Nephron progenitor cell (in vitro differentiated cells): ENCODE data around the gene CPLX3.

ENCODE experiments used
- DNase-seq: peaks from one replicate; pipeline ENCODE4 v3.0.0; 2021
- H3K27ac Mint-ChIP-seq: 2 replicates; pipeline ENCODE4 v1.8.0; 2021; ENCODE audit warnings: mild to moderate bottlenecking, moderate library complexity, mixed read lengths
- H3K27me3 Mint-ChIP-seq: 2 replicates; pipeline ENCODE4 v1.8.0; 2021; ENCODE audit warnings: mild to moderate bottlenecking, low read depth, mixed read lengths; ENCODE audit not compliant: poor library complexity
- H3K36me3 Mint-ChIP-seq: 2 replicates; pipeline ENCODE4 v1.8.0; 2021; ENCODE audit warnings: low read depth, mixed read lengths
- H3K4me1 Mint-ChIP-seq: 2 replicates; pipeline ENCODE4 v1.8.0; 2021; ENCODE audit warnings: mixed read lengths
- H3K4me3 Mint-ChIP-seq: 2 replicates; pipeline ENCODE4 v1.8.0; 2021; ENCODE audit warnings: mild to moderate bottlenecking, moderate library complexity, mixed read lengths
- H3K9me3 Mint-ChIP-seq: 2 replicates; pipeline ENCODE4 v1.8.0; 2021; ENCODE audit warnings: mild to moderate bottlenecking, moderate library complexity, mixed read lengths
- TF ChIP-seq, protein P1 (sequence below): fragments of 200-600 bp; sonication (generic); IDR thresholded peaks from 2 replicates; pipeline ENCODE4 v1.5.0; 2021; ENCODE audit warnings: antibody characterized with exemption

The CPLX3 gene

DNA sequence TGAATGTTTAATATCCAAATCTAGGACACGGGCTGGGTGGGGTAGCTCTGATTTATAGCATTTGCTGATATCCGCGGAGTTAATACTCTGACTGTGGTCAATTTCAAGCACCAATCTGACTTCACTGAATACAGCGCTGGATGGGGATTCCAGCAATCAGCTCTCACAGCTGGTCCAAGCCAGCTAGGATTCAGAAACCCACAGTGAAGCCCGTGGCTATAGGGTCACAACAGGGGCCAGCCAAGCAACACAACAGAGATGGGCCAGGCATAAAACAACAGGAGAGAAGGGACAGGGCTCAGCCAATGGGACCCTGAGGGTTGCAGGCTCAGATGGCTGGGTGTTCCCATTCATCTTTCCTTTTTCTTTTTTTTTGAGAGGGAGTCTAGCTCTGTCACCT, 19.1 kb upstream of the CPLX3 start:
- Mint-ChIP-seq H3K9me3 (no peaks in the 10 kb centered on the region), H3K36me3 (peaks cover 12% of the 10 kb centered on the region), H3K27ac (no peak overlapping the region), H3K4me3 (no peak overlapping the region), H3K4me1 (peaks cover 11% of the 10 kb centered on the region), H3K27me3 (peaks cover 6% of the 10 kb centered on the region)
- no peak for DNase-seq
- TF ChIP-seq, protein P1, sequence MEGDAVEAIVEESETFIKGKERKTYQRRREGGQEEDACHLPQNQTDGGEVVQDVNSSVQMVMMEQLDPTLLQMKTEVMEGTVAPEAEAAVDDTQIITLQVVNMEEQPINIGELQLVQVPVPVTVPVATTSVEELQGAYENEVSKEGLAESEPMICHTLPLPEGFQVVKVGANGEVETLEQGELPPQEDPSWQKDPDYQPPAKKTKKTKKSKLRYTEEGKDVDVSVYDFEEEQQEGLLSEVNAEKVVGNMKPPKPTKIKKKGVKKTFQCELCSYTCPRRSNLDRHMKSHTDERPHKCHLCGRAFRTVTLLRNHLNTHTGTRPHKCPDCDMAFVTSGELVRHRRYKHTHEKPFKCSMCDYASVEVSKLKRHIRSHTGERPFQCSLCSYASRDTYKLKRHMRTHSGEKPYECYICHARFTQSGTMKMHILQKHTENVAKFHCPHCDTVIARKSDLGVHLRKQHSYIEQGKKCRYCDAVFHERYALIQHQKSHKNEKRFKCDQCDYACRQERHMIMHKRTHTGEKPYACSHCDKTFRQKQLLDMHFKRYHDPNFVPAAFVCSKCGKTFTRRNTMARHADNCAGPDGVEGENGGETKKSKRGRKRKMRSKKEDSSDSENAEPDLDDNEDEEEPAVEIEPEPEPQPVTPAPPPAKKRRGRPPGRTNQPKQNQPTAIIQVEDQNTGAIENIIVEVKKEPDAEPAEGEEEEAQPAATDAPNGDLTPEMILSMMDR: no peak

- TF ChIP-seq, protein P1: no peak
- no peak for DNase-seq
- Mint-ChIP-seq H3K4me3 (no peak overlapping the region), H3K27ac (no peak overlapping the region), H3K36me3 (peaks cover 12% of the 10 kb centered on the region), H3K4me1 (peaks cover 11% of the 10 kb centered on the region), H3K9me3 (no peaks in the 10 kb centered on the region), H3K27me3 (peaks cover 6% of the 10 kb centered on the region)
Observed at GRCh38 chr15:74808078-74808839, 18.2 kb upstream of the CPLX3 start.

DNA sequence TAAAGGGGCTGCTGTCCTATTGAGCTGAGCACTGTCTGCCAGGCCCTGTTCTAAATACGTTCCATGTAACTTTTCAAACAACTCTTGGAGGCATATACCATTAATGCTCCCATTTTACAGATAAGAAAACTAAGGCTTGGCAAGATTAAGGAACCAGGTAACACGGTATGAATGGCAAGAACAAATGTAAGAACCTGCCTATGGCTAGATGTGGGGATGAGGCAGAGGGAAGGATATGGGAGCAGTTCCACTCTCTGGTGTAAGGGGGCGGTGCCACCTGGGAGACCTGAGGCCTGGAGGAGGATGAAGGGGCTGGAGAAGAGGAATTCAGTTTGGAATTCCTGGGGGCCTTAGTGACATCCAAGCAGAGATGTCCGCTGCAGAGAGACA, 17.6 kb upstream of the CPLX3 start:
- Mint-ChIP-seq H3K9me3 (no peaks in the 10 kb centered on the region), H3K36me3 (peaks cover 11% of the 10 kb centered on the region), H3K4me1 (peaks cover 11% of the 10 kb centered on the region), H3K4me3 (no peak overlapping the region), H3K27ac (no peak overlapping the region), H3K27me3 (peaks cover 10% of the 10 kb centered on the region)
- DNase-seq: no peak
- TF ChIP-seq, protein P1: no peak

DNA sequence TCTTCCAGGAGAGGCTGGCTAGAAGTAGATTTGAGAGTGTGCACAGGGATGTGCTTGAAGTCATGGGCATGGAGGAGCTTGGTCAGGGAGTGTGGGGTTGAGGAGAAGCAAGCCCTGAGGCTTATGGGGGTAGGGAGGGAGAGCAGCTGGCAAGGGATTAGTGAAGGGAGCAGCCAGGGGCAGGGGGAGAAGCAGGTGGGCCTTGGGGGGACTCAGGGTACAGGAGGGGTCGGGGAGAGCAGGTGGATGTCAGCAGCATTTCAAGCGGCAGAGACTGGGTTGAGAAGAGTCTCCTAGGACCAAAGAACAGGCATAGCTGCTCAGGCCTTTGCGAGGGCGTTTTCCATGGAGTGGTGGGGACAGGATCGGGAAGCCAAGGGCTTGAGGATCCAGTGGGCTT, 17.2 kb upstream of the CPLX3 start:
- TF ChIP-seq, protein P1: no peak
- Mint-ChIP-seq H3K9me3 (no peaks in the 10 kb centered on the region), H3K4me3 (no peak overlapping the region), H3K27ac (peak overlapping the region; percentile 16), H3K27me3 (peaks cover 10% of the 10 kb centered on the region), H3K4me1 (peaks cover 11% of the 10 kb centered on the region), H3K36me3 (peaks cover 7% of the 10 kb centered on the region)
- no peak for DNase-seq

DNA sequence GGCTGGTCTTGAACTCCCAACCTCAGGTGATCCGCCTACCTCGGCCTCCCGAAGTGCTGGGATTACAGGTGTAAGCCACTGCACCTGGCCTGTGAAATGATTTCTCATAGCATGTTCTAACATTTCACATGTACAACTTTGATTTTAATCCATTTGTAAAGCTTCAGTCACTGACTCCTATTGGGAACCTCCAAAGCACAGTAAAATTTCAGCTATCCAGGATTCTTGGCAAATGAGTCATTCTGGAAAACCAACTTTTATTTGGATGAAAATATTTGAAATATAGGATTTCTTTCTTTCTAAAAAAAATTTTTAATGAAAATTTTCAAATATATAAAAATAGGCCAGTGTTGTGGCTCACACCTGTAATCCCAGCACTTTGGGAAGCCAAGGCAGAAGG, 16.5 kb upstream of the CPLX3 start:
- H3K36me3 Mint-ChIP-seq: peaks cover 2% of the 10 kb centered on the region
- TF ChIP-seq, protein P1: no peak
- peaks cover 11% of the 10 kb centered on the region for H3K4me1 Mint-ChIP-seq
- no peaks in the 10 kb centered on the region for H3K9me3 Mint-ChIP-seq
- H3K4me3 Mint-ChIP-seq: no peak overlapping the region
- H3K27ac Mint-ChIP-seq: no peak overlapping the region
- DNase-seq: no peak
- peaks cover 10% of the 10 kb centered on the region for H3K27me3 Mint-ChIP-seq

DNA sequence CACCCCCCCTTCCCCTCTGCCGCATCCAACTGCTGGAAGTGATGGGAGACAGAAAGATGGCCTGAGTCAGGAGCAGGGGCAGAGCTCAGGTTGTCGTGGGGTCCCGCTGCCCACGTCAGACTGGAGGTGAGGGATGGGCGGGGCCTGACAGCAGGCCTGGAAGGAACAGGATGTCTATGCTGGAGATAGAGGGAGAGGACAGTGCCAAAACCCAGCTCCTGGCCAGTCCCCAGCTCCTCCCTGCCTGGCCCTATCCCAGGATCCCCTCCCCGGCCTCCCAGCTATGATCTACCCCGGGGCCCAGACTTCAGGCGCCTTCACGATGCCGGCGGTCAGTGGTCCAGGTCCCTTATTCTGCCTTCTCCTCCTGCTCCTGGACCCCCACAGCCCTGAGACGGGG, 13.9 kb upstream of the CPLX3 start, which contains the start of gene LMAN1L:
TSS of gene LMAN1L (plus strand) at position 303 of the 400 bp plus-strand sequence. CDS start at position 323, 20 bp downstream.
- no peak within 1 kb of the TSS for H3K4me3 Mint-ChIP-seq
- H3K27me3 Mint-ChIP-seq: peaks cover 18% of the 10 kb centered on the region
- no peaks in the 10 kb centered on the region for H3K36me3 Mint-ChIP-seq
- no peaks in the 10 kb centered on the region for H3K9me3 Mint-ChIP-seq
- TF ChIP-seq, protein P1: no peak
- no peak for DNase-seq
- H3K4me1 Mint-ChIP-seq: peaks cover 19% of the 10 kb centered on the region
- H3K27ac Mint-ChIP-seq: no peak within 1 kb of the TSS
